Measurements from ENCODE around the gene HSP90AB1. TPM values are rescaled to one million over a fixed set of nuclear protein-coding genes. Genes with fewer than 3 reads are reported as not detected.

The HSP90AB1 gene
- total and polyA plus RNA-seq, 9 of the 15 experiments (the other 6 are each of a cell fraction or from before 2014, with no cell fraction given): 1,780 to 3,358 (median 2,262) TPM

DNA sequence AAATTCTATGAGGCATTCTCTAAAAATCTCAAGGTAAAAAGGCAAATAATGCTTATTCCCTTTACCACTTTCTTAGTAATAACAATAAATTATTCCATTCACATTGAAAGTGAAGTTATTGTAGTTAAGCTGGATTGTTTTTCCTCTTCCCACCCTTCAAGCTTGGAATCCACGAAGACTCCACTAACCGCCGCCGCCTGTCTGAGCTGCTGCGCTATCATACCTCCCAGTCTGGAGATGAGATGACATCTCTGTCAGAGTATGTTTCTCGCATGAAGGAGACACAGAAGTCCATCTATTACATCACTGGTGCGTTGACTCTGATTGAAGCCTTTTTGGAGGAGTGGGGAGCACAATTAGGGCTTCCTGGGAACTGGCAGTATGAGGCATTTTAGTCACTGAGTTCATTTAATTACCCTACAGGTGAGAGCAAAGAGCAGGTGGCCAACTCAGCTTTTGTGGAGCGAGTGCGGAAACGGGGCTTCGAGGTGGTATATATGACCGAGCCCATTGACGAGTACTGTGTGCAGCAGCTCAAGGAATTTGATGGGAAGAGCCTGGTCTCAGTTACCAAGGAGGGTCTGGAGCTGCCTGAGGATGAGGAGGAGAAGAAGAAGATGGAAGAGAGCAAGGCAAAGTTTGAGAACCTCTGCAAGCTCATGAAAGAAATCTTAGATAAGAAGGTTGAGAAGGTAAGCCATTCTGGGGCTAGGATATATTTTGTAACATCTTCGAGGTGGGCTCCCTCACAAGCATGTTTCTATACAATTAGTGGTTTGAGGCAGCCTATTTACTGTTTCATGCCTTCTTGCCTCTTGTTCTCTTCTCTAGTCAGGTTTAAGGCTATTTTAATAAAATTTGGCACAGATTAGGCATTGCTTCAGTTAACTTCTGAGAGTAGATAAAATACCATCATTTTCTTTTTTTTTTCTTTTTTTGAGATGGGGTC is 4.9 kb downstream of the HSP90AB1 start (continued):
- 0 out of 2 replicates have a peak, but pooled peaks have one; percentile 29 for TF ChIP-seq ZBTB33 (CRISPR knock-in tag; IDR thresholded peaks at IDR 0.05)
- TF ChIP-seq, protein P1, sequence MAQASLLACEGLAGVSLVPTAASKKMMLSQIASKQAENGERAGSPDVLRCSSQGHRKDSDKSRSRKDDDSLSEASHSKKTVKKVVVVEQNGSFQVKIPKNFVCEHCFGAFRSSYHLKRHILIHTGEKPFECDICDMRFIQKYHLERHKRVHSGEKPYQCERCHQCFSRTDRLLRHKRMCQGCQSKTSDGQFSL (CRISPR knock-in tag; IDR thresholded peaks at IDR 0.05): no peak
- TF ChIP-seq, protein P1 (tag; IDR thresholded peaks at IDR 0.05): no peak
- TF ChIP-seq, protein P2, sequence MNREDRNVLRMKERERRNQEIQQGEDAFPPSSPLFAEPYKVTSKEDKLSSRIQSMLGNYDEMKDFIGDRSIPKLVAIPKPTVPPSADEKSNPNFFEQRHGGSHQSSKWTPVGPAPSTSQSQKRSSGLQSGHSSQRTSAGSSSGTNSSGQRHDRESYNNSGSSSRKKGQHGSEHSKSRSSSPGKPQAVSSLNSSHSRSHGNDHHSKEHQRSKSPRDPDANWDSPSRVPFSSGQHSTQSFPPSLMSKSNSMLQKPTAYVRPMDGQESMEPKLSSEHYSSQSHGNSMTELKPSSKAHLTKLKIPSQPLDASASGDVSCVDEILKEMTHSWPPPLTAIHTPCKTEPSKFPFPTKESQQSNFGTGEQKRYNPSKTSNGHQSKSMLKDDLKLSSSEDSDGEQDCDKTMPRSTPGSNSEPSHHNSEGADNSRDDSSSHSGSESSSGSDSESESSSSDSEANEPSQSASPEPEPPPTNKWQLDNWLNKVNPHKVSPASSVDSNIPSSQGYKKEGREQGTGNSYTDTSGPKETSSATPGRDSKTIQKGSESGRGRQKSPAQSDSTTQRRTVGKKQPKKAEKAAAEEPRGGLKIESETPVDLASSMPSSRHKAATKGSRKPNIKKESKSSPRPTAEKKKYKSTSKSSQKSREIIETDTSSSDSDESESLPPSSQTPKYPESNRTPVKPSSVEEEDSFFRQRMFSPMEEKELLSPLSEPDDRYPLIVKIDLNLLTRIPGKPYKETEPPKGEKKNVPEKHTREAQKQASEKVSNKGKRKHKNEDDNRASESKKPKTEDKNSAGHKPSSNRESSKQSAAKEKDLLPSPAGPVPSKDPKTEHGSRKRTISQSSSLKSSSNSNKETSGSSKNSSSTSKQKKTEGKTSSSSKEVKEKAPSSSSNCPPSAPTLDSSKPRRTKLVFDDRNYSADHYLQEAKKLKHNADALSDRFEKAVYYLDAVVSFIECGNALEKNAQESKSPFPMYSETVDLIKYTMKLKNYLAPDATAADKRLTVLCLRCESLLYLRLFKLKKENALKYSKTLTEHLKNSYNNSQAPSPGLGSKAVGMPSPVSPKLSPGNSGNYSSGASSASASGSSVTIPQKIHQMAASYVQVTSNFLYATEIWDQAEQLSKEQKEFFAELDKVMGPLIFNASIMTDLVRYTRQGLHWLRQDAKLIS (CRISPR knock-in tag; IDR thresholded peaks at IDR 0.05): 0 out of 2 replicates have a peak, but pooled peaks have one; percentile 18
- no peak for TF ChIP-seq RUNX1 (IDR thresholded peaks at IDR 0.05; ENCODE audit: low read depth)
- TF ChIP-seq DDX20 (tag; IDR thresholded peaks at IDR 0.05; ENCODE audit: low read depth): no peak
- TF ChIP-seq MAX (CRISPR knock-in tag; IDR thresholded peaks at IDR 0.05): peak; percentile 28; the same call in 1 of the 2 replicates
- TF ChIP-seq ATF7 (IDR thresholded peaks at IDR 0.05): no peak
- no peak for TF ChIP-seq ADNP (tag; IDR thresholded peaks at IDR 0.05)
- no peak for TF ChIP-seq SETDB1 (IDR thresholded peaks at IDR 0.05; ENCODE audit: low read length)
- TF ChIP-seq FOXK1 (CRISPR knock-in tag; IDR thresholded peaks at IDR 0.05; ENCODE audit: borderline replicate concordance): peak; percentile 90; the same call in 1 of the 2 replicates
- TF ChIP-seq POLR2AphosphoS5 (IDR thresholded peaks at IDR 0.05; ENCODE audit: control insufficient read depth, insufficient read depth, low read depth, low read length): peak; percentile 32; the same call in 1 of the 2 replicates
- TF ChIP-seq RBFOX2 (IDR thresholded peaks at IDR 0.05; ENCODE audit: low read depth, low read length): peak; percentile 70
- 0 out of 2 replicates have a peak, but pooled peaks have one; percentile 19 for TF ChIP-seq STAG1 (CRISPR knock-in tag; IDR thresholded peaks at IDR 0.05; ENCODE audit: borderline replicate concordance)
- TF ChIP-seq HOXB6 (CRISPR knock-in tag; IDR thresholded peaks at IDR 0.05; ENCODE audit: borderline replicate concordance): no peak
- TF ChIP-seq ZNF699 (CRISPR knock-in tag; IDR thresholded peaks at IDR 0.05; ENCODE audit: insufficient replicate concordance): no peak
- TF ChIP-seq STAT5B (CRISPR knock-in tag; IDR thresholded peaks at IDR 0.05): no peak
- TF ChIP-seq POLR2H (tag; IDR thresholded peaks at IDR 0.05; ENCODE audit: low read depth): no peak
- no peak for TF ChIP-seq NCOA2 (IDR thresholded peaks at IDR 0.05; ENCODE audit: partially characterized antibody in 2 of 2)
- no peak for TF ChIP-seq DNMT1 (IDR thresholded peaks at IDR 0.05)

All from K562 (cell line).